C4-2B (cell line): ENCODE measurements around the gene ERICH6B.

Source experiments
- H3K27ac ChIP-seq: fragments of 450-650 bp; 2 replicates; pipeline ENCODE4 v1.5.1; 2017
- ZFX ChIP-seq: fragments of 450-650 bp; IDR thresholded peaks from 2 replicates; pipeline ENCODE4 v1.6.1; 2017
- TF ChIP-seq, protein P1 (sequence below): fragments of 450-650 bp; conservative IDR thresholded peaks from 2 replicates; pipeline ENCODE4 v1.5.1; 2017; ENCODE audit warnings: mild to moderate bottlenecking

Gene ERICH6B

DNA sequence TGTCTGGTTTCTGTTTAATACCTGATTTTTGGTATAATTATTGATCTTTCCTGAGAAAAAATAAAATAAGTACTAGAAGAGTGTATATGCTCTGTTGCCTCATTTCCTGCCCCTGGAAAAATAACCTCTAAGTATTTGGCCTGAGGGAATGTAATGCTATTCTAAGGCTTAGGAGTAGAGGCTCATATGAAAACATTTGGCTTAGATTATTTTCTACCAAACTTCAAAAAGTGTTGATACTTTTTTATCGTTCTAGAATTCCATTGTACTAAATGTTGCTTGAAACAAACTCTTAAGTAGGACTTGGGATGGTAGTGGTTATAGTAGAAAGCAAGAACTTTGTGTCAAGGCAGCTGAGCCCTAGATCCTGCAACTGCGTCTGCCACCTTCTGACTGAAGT is 93.0 kb downstream of the ERICH6B start:
- H3K27ac ChIP-seq = no peak overlapping the region
- no peak for TF ChIP-seq ZFX

DNA sequence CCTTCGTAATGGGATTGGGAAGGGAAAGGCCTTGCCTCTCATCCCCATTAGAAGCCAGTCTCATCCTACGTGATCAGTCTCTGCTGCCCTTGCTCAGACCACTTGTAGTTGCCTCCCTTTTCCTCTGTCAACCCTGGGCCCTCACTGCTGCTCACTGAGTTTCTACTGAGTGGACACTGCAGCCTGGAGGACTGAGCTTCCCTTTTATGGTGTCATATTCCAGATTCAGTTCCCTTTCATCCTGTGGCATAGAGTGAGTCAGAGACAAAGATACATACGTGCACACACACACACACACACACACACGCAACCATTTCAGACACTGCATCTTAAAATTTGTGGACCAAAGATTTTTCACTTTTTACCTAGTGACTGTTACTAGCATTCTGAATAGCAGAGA is 94.2 kb downstream of the ERICH6B start:
- TF ChIP-seq ZFX = no peak
- TF ChIP-seq, protein P1, sequence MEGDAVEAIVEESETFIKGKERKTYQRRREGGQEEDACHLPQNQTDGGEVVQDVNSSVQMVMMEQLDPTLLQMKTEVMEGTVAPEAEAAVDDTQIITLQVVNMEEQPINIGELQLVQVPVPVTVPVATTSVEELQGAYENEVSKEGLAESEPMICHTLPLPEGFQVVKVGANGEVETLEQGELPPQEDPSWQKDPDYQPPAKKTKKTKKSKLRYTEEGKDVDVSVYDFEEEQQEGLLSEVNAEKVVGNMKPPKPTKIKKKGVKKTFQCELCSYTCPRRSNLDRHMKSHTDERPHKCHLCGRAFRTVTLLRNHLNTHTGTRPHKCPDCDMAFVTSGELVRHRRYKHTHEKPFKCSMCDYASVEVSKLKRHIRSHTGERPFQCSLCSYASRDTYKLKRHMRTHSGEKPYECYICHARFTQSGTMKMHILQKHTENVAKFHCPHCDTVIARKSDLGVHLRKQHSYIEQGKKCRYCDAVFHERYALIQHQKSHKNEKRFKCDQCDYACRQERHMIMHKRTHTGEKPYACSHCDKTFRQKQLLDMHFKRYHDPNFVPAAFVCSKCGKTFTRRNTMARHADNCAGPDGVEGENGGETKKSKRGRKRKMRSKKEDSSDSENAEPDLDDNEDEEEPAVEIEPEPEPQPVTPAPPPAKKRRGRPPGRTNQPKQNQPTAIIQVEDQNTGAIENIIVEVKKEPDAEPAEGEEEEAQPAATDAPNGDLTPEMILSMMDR = no peak
- H3K27ac ChIP-seq = no peak overlapping the region

DNA sequence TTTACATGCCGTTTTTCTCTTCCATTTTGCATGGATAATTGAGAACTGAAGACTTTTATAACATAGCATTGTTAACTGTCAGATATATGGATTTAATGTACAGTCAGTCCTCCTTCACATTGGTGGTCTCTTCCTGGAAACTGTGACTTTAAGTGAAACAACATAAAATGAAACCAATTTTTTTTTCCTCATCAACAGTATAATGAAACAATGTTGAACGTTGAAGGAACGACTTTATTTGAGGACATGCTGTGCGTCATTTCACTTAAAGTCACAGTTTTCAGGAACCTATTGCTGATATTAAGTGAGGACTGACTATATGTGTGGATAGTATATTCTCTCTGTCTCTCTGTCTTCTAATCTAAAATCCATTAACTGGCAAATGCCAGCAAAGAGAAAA is 96.0 kb downstream of the ERICH6B start:
- no peak overlapping the region for H3K27ac ChIP-seq
- TF ChIP-seq, protein P1 = no peak

DNA sequence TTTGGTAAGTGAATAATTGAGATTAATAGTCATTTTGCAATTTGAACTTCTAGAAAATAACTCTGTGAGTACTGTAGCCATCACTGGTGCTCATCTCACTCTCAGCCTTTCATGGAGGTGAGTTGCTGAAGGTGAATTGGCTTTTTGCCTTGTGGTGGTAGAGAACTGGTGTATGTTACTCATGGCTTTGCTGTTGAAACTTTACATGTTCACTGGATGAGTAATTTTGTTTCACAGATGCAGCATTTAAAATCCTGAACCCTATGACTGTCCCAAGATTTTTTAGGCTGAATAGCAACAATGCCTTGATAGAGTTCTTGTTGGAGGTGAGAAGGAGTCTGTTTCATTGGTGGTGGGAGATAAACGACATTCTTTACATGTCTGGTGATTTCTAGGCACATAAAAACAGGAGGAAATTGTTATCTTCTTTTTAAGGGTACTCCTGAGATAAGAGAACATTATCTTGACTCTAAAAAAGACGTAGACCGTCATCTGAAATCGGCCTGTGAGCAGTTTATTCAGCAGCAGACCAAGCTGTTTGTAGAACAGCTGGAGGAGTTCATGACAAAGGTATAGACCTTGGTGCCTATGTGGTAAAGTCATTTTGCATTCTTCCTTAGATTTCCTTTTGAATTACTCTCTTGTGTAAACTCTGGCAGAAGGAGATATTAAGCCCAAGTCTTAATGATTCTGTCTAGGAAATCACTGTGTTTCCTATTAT is 96.9 kb downstream of the ERICH6B start:
- H3K27ac ChIP-seq = no peak overlapping the region
- TF ChIP-seq, protein P1 = no peak
- no peak for TF ChIP-seq ZFX

DNA sequence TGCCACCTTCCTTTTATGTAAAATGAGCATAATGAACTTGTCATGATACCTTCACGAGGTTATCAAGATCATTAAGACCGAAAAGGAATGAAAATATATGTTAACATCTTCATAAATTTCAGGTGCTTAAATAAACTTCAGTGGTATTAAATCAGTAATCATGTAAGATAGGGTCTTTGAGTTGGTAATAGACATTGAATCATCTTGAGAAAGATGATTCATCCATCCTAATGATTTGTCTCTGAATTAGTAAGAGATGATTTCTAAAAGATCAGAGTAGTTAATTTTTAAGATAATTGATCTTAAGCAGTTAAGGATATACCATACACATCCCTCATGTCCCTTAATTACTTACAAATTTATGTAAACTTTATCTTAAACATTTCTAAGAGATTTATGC is 98.8 kb downstream of the ERICH6B start:
- H3K27ac ChIP-seq = no peak overlapping the region
- TF ChIP-seq, protein P1 = no peak
- no peak for TF ChIP-seq ZFX

DNA sequence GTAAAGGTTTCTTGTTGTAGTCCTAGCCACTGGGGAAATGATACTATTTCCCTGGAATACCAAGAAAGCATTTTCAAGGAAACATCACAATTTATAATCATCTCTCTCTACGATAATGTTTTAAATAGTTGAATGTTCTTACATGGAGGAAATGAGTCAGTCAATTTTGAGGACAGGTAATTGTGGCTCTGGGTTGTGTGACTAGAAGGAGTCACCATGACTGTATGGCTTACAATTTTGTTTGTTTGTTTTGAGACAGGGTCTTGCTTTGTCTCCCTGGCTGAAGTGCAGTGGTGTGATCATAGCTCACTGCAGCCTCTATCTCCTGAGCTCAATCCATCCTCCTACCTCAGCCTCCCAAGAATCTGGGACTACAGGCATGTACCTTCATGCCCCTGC is 103.4 kb downstream of the ERICH6B start:
- TF ChIP-seq ZFX = no peak
- TF ChIP-seq, protein P1 = no peak
- H3K27ac ChIP-seq = no peak overlapping the region

DNA sequence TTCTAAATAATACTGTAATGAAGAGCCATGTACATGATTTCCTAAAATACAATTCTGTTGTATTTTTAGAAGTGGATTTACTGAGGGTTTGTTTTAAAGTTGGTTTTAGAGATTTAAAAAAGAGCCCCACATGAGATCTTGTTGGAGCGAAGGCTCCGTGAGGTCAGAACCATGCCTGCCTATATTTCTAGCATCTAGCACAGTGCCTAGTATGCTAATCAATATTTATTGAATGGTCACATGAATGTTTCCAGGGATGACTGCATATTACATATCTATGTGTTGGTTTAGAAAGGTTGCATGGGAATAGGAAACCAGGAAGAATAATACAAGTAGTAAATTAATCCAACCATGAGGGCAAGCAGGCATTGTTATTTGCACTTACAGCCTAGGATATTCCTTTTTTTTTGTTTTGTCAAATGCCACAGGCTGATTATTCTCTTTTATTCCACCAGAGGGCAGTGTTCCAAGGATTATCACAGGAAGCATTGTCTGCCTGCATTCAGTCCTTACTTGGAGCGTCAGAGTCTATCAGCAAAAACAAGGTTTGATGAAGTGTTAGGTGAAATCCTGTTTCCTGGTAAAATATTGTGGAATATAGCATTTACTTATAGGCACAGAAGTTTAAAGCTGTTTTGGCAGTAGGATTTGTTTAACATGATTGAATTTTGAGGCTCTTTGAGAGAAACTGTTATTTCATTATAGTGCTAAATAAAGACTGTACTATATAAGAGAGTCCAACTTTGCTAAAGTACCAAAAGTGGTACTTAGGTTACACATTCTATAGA is 104.0 kb downstream of the ERICH6B start:
- H3K27ac ChIP-seq = no peak overlapping the region
- TF ChIP-seq ZFX = no peak
- TF ChIP-seq, protein P1 = peak; percentile 86

DNA sequence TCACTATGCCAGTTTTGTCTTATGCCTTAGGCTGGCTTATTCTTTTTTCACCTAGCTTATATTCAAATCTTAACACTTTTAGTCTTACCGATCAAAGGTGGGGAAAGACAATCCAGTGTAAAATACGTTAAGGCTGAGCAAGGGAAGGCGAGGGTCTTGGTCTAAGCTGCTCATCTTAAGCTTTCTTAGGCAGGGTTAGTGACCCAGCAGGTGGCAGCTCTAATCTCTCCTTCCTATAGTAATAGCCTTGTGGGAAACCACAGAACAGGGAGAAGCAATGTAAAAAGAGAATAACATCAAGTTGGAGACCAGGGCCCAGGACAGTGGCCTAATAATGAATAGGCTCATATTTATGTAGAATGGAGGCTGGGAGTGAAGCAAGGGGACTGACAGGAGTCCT is 104.9 kb downstream of the ERICH6B start:
- H3K27ac ChIP-seq = no peak overlapping the region
- TF ChIP-seq, protein P1 = no peak
- TF ChIP-seq ZFX = no peak
